ENCODE data around the gene SSBP3.

Gene SSBP3

GRCh38 chr1:54284781-54285529 is 121.2 kb downstream of the SSBP3 start:
- no peak for DNase-seq (ENCODE audit: low read depth)

GRCh38 chr1:54283635-54284385 is 122.4 kb downstream of the SSBP3 start:
- DNase-seq (ENCODE audit: low read depth): no peak

- no peak for DNase-seq (ENCODE audit: low read depth)
Observed at GRCh38 chr1:54282101-54282847, 123.9 kb downstream of the SSBP3 start.

GRCh38 chr1:54280651-54281050 is 125.5 kb downstream of the SSBP3 start:
- no peak for DNase-seq (ENCODE audit: low read depth)

GRCh38 chr1:54279457-54279856 is 126.7 kb downstream of the SSBP3 start:
- no peak for DNase-seq (ENCODE audit: low read depth)

- no peak for DNase-seq (ENCODE audit: low read depth)
Observed at GRCh38 chr1:54278941-54279422, 127.2 kb downstream of the SSBP3 start.

GRCh38 chr1:54277451-54278341 is 128.5 kb downstream of the SSBP3 start:
- DNase-seq (ENCODE audit: low read depth): no peak

GRCh38 chr1:54276617-54277450 is 129.4 kb downstream of the SSBP3 start:
- no peak for DNase-seq (ENCODE audit: low read depth)

GRCh38 chr1:54275349-54275748 is 130.8 kb downstream of the SSBP3 start:
- no peak for DNase-seq (ENCODE audit: low read depth)

GRCh38 chr1:54274881-54275280 is 131.3 kb downstream of the SSBP3 start:
- no peak for DNase-seq (ENCODE audit: low read depth)

- no peak for DNase-seq (ENCODE audit: low read depth)
Observed at GRCh38 chr1:54274448-54274847, 131.7 kb downstream of the SSBP3 start.

GRCh38 chr1:54273795-54274163 is 132.4 kb downstream of the SSBP3 start:
- no peak for DNase-seq (ENCODE audit: low read depth)

- DNase-seq (ENCODE audit: low read depth): no peak
Observed at GRCh38 chr1:54273092-54273794, 133.0 kb downstream of the SSBP3 start.

GRCh38 chr1:54272772-54273091 is 133.5 kb downstream of the SSBP3 start:
- no peak for DNase-seq (ENCODE audit: low read depth)

GRCh38 chr1:54272134-54272533 is 134.1 kb downstream of the SSBP3 start:
- DNase-seq (ENCODE audit: low read depth): no peak

- no peak for DNase-seq (ENCODE audit: low read depth)
Observed at GRCh38 chr1:54271341-54271740, 134.9 kb downstream of the SSBP3 start.

GRCh38 chr1:54270543-54270942 is 135.7 kb downstream of the SSBP3 start:
- no peak for DNase-seq (ENCODE audit: low read depth)

GRCh38 chr1:54268762-54269297 is 137.4 kb downstream of the SSBP3 start:
- DNase-seq (ENCODE audit: low read depth): no peak

- DNase-seq (ENCODE audit: low read depth): no peak
Observed at GRCh38 chr1:54267815-54268761, 138.1 kb downstream of the SSBP3 start.

Measured in activated gamma-delta T cell treated with anti-CD3 and anti-CD28 coated beads, Interleukin-2, amount 50 U/mL, for 16 hours (primary cell).